GM18511 (cell line): Measurements from ENCODE around the gene MAST4.

Experiments used
- ATAC-seq: cut with Tn5 transposase; IDR thresholded peaks from one replicate; pipeline ENCODE4 v1.9.1; 2021; ENCODE audit warnings: mild to moderate bottlenecking, moderate library complexity; ENCODE audit not compliant: unreplicated experiment

Gene MAST4

GRCh38 chr5:66595756-66596635 is at the start of gene MAST4:
Gene MAST4 (plus strand): TSS chr5:66596393. CDS start chr5:66596656, 263 bp downstream.
- peak; percentile 98 for ATAC-seq

- no peak for ATAC-seq
Observed at GRCh38 chr5:66546541-66546940, 49.7 kb upstream of the MAST4 start.

GRCh38 chr5:66551338-66551737 is 44.9 kb upstream of the MAST4 start:
- ATAC-seq, result no peak

- no peak for ATAC-seq
Observed at GRCh38 chr5:66551945-66552344, 44.2 kb upstream of the MAST4 start.

- ATAC-seq, result no peak
Observed at GRCh38 chr5:66553368-66553912, 42.8 kb upstream of the MAST4 start.

- ATAC-seq, result peak; percentile 97
Observed at GRCh38 chr5:66553916-66554575, 42.1 kb upstream of the MAST4 start.

GRCh38 chr5:66554884-66555283 is 41.3 kb upstream of the MAST4 start:
- ATAC-seq, result no peak

- peak; percentile 58 for ATAC-seq
Observed at GRCh38 chr5:66558560-66558959, 37.6 kb upstream of the MAST4 start.

GRCh38 chr5:66560371-66560770 is 35.8 kb upstream of the MAST4 start:
- no peak for ATAC-seq

- ATAC-seq, result no peak
Observed at GRCh38 chr5:66561256-66561990, 34.8 kb upstream of the MAST4 start.

- no peak for ATAC-seq
Observed at GRCh38 chr5:66565878-66566277, 30.3 kb upstream of the MAST4 start.

- no peak for ATAC-seq
Observed at GRCh38 chr5:66567474-66567873, 28.7 kb upstream of the MAST4 start.

- no peak for ATAC-seq
Observed at GRCh38 chr5:66570201-66570600, 26.0 kb upstream of the MAST4 start.

- ATAC-seq, result no peak
Observed at GRCh38 chr5:66573733-66574132, 22.5 kb upstream of the MAST4 start.

- no peak for ATAC-seq
Observed at GRCh38 chr5:66582499-66583165, 13.6 kb upstream of the MAST4 start.

GRCh38 chr5:66585291-66585690 is 10.9 kb upstream of the MAST4 start:
- ATAC-seq, result no peak

GRCh38 chr5:66587771-66588170 is 8.4 kb upstream of the MAST4 start:
- no peak for ATAC-seq

GRCh38 chr5:66596636-66597182 is 516 bp downstream of the MAST4 start:
- ATAC-seq, result peak; percentile 31

GRCh38 chr5:66597183-66597757 is 1.1 kb downstream of the MAST4 start:
- no peak for ATAC-seq

- ATAC-seq, result no peak
Observed at GRCh38 chr5:66602621-66603020, 6.4 kb downstream of the MAST4 start.
